ENCODE results near the gene ANKRD29. TPM values are rescaled to one million over a fixed set of nuclear protein-coding genes. Genes with fewer than 3 reads are reported as not detected.
A peak's percentile ranks its signal among the peaks of the same experiment; 100 is the strongest.

ANKRD29 gene
- total and polyA plus RNA-seq, 8 donors: 23.1 to 75.5 (median 46.1) TPM

- H3K9me3 ChIP-seq: no peaks in the 10 kb centered on the region
- no peak for ATAC-seq
- H3K4me1 ChIP-seq: peaks cover 0 to 11% of the 10 kb centered on the region in 2 donors
- H3K27ac ChIP-seq: no peak overlapping the region
- intact Hi-C loops (cut with DNase I): no loop called here
- no peak overlapping the region for H3K4me3 ChIP-seq
- DNase-seq: no peak
- peaks cover 12 to 90% of the 10 kb centered on the region in 2 donors for H3K27me3 ChIP-seq
- no peak for TF ChIP-seq CTCF (IDR thresholded peaks at IDR 0.05)
- no peaks in the 10 kb centered on the region for H3K36me3 ChIP-seq
These were observed 21.9 kb upstream of the ANKRD29 start for GRCh38 chr18:23684515-23685197.

- no peak overlapping the region for H3K27ac ChIP-seq
- H3K9me3 ChIP-seq: no peaks in the 10 kb centered on the region
- peaks cover 0 to 1% of the 10 kb centered on the region in 2 donors for H3K4me1 ChIP-seq
- DNase-seq (peak in 1 of 4 donors; percentile 40), ATAC-seq (peak; percentile 82)
- peaks cover 8 to 84% of the 10 kb centered on the region in 2 donors for H3K27me3 ChIP-seq
- no peaks in the 10 kb centered on the region for H3K36me3 ChIP-seq
- no peak overlapping the region for H3K4me3 ChIP-seq
- TF ChIP-seq CTCF (IDR thresholded peaks at IDR 0.05): no peak
- intact Hi-C loops (cut with DNase I): no loop called here
These were observed 21.0 kb upstream of the ANKRD29 start for GRCh38 chr18:23683671-23684070.

- intact Hi-C loops (cut with DNase I): no loop called here
- Histone ChIP-seq H3K27ac (no peak overlapping the region), H3K4me1 (no peaks in the 10 kb centered on the region), H3K4me3 (no peak overlapping the region), H3K27me3 (peaks cover 5 to 79% of the 10 kb centered on the region in 2 donors), H3K36me3 (no peaks in the 10 kb centered on the region), H3K9me3 (no peaks in the 10 kb centered on the region)
- no peak for TF ChIP-seq CTCF (IDR thresholded peaks at IDR 0.05)
- ATAC-seq (no peak), DNase-seq (no peak)
These were observed 20.4 kb upstream of the ANKRD29 start for GRCh38 chr18:23683155-23683554.

- peaks cover 0 to 72% of the 10 kb centered on the region in 2 donors for H3K27me3 ChIP-seq
- no peak for DNase-seq
- H3K27ac ChIP-seq: no peak overlapping the region
- no peak for TF ChIP-seq CTCF (IDR thresholded peaks at IDR 0.05)
- no peaks in the 10 kb centered on the region for H3K9me3 ChIP-seq
- ATAC-seq: no peak
- no peaks in the 10 kb centered on the region for H3K36me3 ChIP-seq
- intact Hi-C loops (cut with DNase I): no loop called here
- no peak overlapping the region for H3K4me3 ChIP-seq
- no peaks in the 10 kb centered on the region for H3K4me1 ChIP-seq
These were observed 19.8 kb upstream of the ANKRD29 start for GRCh38 chr18:23682472-23682871.

GRCh38 chr18:23682045-23682444, 19.3 kb upstream of the ANKRD29 start:
- Histone ChIP-seq H3K4me1 (no peaks in the 10 kb centered on the region), H3K4me3 (no peak overlapping the region), H3K9me3 (no peaks in the 10 kb centered on the region), H3K27me3 (peaks cover 0 to 68% of the 10 kb centered on the region in 2 donors), H3K27ac (no peak overlapping the region), H3K36me3 (no peaks in the 10 kb centered on the region)
- ATAC-seq (no peak), DNase-seq (no peak)
- TF ChIP-seq CTCF (IDR thresholded peaks at IDR 0.05): no peak
- intact Hi-C loops (cut with DNase I): no loop called here

All from left lung (tissue), 10 donors.